ENCODE results near the gene YES1.

DNA sequence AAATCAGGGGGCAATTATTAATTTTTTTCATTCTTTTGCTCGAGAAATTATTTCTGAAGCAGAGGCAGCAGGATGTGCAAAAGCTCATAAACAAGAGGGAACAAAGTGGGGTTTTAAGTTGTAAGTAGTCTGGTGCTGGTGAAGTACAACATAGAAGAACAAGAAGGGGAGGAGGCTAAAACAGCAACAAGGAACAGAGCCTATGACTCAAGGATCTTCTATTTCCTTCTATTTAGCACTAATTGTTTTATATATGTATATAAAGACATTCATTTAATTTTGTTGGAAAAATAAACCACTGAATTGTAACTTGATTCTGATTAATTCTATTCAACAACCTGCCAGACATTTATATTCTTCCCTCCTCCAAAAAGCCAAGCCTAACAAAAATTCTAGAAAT is 35.0 kb downstream of the YES1 start:
- TF ChIP-seq, protein P1, sequence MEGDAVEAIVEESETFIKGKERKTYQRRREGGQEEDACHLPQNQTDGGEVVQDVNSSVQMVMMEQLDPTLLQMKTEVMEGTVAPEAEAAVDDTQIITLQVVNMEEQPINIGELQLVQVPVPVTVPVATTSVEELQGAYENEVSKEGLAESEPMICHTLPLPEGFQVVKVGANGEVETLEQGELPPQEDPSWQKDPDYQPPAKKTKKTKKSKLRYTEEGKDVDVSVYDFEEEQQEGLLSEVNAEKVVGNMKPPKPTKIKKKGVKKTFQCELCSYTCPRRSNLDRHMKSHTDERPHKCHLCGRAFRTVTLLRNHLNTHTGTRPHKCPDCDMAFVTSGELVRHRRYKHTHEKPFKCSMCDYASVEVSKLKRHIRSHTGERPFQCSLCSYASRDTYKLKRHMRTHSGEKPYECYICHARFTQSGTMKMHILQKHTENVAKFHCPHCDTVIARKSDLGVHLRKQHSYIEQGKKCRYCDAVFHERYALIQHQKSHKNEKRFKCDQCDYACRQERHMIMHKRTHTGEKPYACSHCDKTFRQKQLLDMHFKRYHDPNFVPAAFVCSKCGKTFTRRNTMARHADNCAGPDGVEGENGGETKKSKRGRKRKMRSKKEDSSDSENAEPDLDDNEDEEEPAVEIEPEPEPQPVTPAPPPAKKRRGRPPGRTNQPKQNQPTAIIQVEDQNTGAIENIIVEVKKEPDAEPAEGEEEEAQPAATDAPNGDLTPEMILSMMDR (IDR thresholded peaks at IDR 0.05; ENCODE audit: low read length) = no peak
- no peak for TF ChIP-seq EZH2phosphoT487 (IDR thresholded peaks at IDR 0.05; ENCODE audit: low read length)

Measured in MM.1S (cell line).